Measurements from ENCODE around the gene MLEC. TPM values are rescaled to one million over a fixed set of nuclear protein-coding genes. Genes with fewer than 3 reads are reported as not detected.

MLEC gene
- 143 to 204 TPM (median 144 TPM) in 3 replicates for total RNA-seq
- long read RNA-seq, full-length matches to known transcripts = 35 of 75 reads
- long read RNA-seq, partial matches to known transcripts = 0 of 75 reads
- long read RNA-seq, other reads (novel, unspliced or antisense) = 40 of 75 reads

- H3K4me1 Mint-ChIP-seq (ENCODE audit: low read depth) = peaks cover 37% of the 10 kb centered on the region
- no peaks in the 10 kb centered on the region for H3K36me3 Mint-ChIP-seq (ENCODE audit: low read depth)
- DNase-seq (ENCODE audit: low spot score) = peak; percentile 99
- peak within 1 kb of the TSS; percentile 89 for H3K4me3 Mint-ChIP-seq (ENCODE audit: unreplicated experiment)
- peak within 1 kb of the TSS; percentile 97 for H3K27ac Mint-ChIP-seq (ENCODE audit: unreplicated experiment)
- H3K9me3 Mint-ChIP-seq (ENCODE audit: low read depth) = no peaks in the 10 kb centered on the region
- no peaks in the 10 kb centered on the region for H3K27me3 Mint-ChIP-seq (ENCODE audit: low read depth)
- peak; percentile 50 for TF ChIP-seq CTCF (IDR thresholded peaks at IDR 0.05)
These were observed at the start of gene MLEC for GRCh38 chr12:120686690-120687577. MLEC (plus strand) TSS chr12:120687149; CDS start chr12:120687297, 148 bp downstream.

DNA sequence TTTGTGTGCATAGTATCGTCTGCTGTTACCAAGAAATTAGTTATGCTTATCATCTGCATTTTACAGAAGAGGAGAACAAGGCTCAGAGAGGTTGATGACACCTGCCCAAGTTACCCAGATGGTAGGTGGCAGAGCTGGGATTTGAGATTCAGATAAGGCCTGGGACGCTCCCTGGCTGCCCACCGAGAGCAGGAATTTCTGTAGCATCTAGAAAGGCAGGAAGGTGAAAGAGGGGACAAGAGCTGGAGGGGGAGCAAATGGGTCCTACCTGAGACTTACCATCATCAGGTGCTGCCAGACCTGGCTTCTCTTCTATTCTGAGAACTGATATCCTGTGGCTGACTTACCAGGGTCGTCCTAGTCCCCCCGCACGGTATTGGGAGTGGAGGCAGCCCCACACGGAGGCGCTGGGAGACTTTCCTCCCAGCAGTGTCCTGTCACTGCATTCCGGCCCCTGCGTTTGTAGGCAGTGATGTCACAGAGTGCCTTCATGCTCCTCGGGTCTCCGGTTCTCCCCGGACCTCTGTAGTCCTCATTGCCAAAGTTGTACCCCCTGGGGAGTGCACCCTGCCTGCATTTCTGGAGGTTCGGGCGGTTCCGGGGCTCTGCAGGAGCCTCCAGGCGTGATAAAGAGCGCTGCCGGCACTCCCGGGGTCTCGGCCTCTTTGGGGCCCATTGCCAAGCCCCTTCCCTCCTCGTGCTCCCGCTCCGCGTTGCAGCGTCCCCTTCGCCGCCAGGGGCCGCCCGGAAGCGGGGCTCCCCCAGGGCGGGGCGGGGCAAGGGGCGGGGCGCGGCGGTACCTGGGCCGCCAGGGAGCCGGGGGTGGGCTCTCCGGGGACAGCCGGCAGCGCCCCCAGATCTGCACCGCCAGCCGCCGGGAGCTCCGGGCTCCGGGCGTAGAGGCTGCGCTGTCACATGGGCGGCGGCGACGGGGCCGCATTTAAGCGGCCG, 46.9 kb upstream of the MLEC start, which contains the start of gene CABP1:
CABP1 (plus strand) TSS at position 856 of the 951 bp plus-strand sequence; CDS start at position 916, 60 bp downstream.
- H3K27ac Mint-ChIP-seq (ENCODE audit: unreplicated experiment) = no peak within 1 kb of the TSS
- peak; percentile 69 for DNase-seq (ENCODE audit: low spot score)
- peak; percentile 55 for TF ChIP-seq CTCF (IDR thresholded peaks at IDR 0.05)
- H3K27me3 Mint-ChIP-seq (ENCODE audit: low read depth) = peaks cover 51% of the 10 kb centered on the region
- H3K4me3 Mint-ChIP-seq (ENCODE audit: unreplicated experiment) = peak within 1 kb of the TSS; percentile 64
- no peaks in the 10 kb centered on the region for H3K9me3 Mint-ChIP-seq (ENCODE audit: low read depth)
- H3K4me1 Mint-ChIP-seq (ENCODE audit: low read depth) = peaks cover 9% of the 10 kb centered on the region
- H3K36me3 Mint-ChIP-seq (ENCODE audit: low read depth) = peaks cover 1% of the 10 kb centered on the region

- Mint-ChIP-seq H3K9me3 (ENCODE audit: low read depth) (no peaks in the 10 kb centered on the region), H3K27ac (ENCODE audit: unreplicated experiment) (no peak overlapping the region), H3K4me1 (ENCODE audit: low read depth) (peaks cover 9% of the 10 kb centered on the region), H3K36me3 (ENCODE audit: low read depth) (peaks cover 1% of the 10 kb centered on the region), H3K27me3 (ENCODE audit: low read depth) (peaks cover 59% of the 10 kb centered on the region), H3K4me3 (ENCODE audit: unreplicated experiment) (peak overlapping the region; percentile 64)
- no peak for DNase-seq (ENCODE audit: low spot score)
- TF ChIP-seq CTCF (IDR thresholded peaks at IDR 0.05) = no peak
These were observed 45.8 kb upstream of the MLEC start for GRCh38 chr12:120640861-120641833.

DNA sequence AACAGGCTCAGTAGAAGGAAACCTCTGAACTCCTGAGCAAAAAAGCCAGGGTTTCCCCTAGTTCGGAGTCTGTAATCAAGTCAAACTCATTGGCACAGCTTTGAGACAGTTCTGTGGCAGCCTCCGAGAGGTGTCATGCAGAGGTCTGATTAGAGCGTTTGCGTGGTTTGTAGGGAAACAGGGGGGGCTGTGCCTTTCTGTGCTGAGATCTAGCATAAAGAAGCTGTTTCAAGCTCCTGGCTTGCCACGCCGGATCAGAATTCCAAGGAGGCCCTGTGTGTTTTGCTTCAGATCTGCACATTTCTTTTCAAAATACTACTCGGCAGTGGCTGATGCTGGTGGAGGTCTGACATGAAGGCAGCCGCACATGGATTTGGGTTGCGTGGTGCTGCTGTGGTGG, 44.8 kb upstream of the MLEC start:
- DNase-seq (ENCODE audit: low spot score) = no peak
- Mint-ChIP-seq H3K27ac (ENCODE audit: unreplicated experiment) (no peak overlapping the region), H3K27me3 (ENCODE audit: low read depth) (peaks cover 62% of the 10 kb centered on the region), H3K4me3 (ENCODE audit: unreplicated experiment) (peak overlapping the region; percentile 28), H3K4me1 (ENCODE audit: low read depth) (peaks cover 14% of the 10 kb centered on the region), H3K36me3 (ENCODE audit: low read depth) (peaks cover 1% of the 10 kb centered on the region), H3K9me3 (ENCODE audit: low read depth) (no peaks in the 10 kb centered on the region)
- no peak for TF ChIP-seq CTCF (IDR thresholded peaks at IDR 0.05)

Data from chondrocyte (in vitro differentiated cells).